Rectal smooth muscle tissue (tissue), 1 donor: ENCODE measurements around the gene NDUFAF2.

ENCODE experiments used
- H3K27ac ChIP-seq: one replicate; pipeline ENCODE4 v1.7.0; 2013; ENCODE audit warnings: low read depth, low read length, inconsistent platforms
- H3K27me3 ChIP-seq: one replicate; pipeline ENCODE4 v1.7.0; 2013; ENCODE audit warnings: low read length; ENCODE audit not compliant: control insufficient read depth, insufficient read depth
- H3K36me3 ChIP-seq: one replicate; pipeline ENCODE4 v1.7.0; 2013; ENCODE audit warnings: low read length; ENCODE audit not compliant: control insufficient read depth, insufficient read depth
- H3K4me1 ChIP-seq: one replicate; pipeline ENCODE4 v1.7.0; 2013; ENCODE audit warnings: low read length; ENCODE audit not compliant: control insufficient read depth, insufficient read depth
- H3K4me3 ChIP-seq: one replicate; pipeline ENCODE4 v1.7.0; 2013; ENCODE audit warnings: low read length
- H3K9ac ChIP-seq: one replicate; pipeline ENCODE4 v1.7.0; 2013; ENCODE audit warnings: low read length

NDUFAF2 gene, protein sequence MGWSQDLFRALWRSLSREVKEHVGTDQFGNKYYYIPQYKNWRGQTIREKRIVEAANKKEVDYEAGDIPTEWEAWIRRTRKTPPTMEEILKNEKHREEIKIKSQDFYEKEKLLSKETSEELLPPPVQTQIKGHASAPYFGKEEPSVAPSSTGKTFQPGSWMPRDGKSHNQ

GRCh38 chr5:60944904-60945812, at the start of gene NDUFAF2, which contains the start of gene ERCC8:
Gene NDUFAF2, plus strand, starts transcription at chr5:60945205. Its CDS starts 51 bp downstream, at chr5:60945256.
Gene ERCC8, minus strand, starts transcription at chr5:60945070. Its CDS starts 62 bp downstream, at chr5:60945008.
- no peaks in the 10 kb centered on the region for H3K36me3 ChIP-seq
- H3K4me1 ChIP-seq: no peaks in the 10 kb centered on the region
- peak within 1 kb of the TSS; percentile 70 for H3K9ac ChIP-seq
- no peaks in the 10 kb centered on the region for H3K27me3 ChIP-seq
- H3K27ac ChIP-seq: peak within 1 kb of the TSS; percentile 79
- H3K4me3 ChIP-seq: peak within 1 kb of the TSS; percentile 95

GRCh38 chr5:60896991-60897390, 48.0 kb upstream of the NDUFAF2 start:
- Histone ChIP-seq H3K4me1 (no peaks in the 10 kb centered on the region), H3K27ac (no peak overlapping the region), H3K27me3 (no peaks in the 10 kb centered on the region), H3K9ac (no peak overlapping the region), H3K36me3 (no peaks in the 10 kb centered on the region), H3K4me3 (no peak overlapping the region)

GRCh38 chr5:60903356-60903755, 41.6 kb upstream of the NDUFAF2 start:
- H3K36me3 ChIP-seq: no peaks in the 10 kb centered on the region
- H3K4me3 ChIP-seq: no peak overlapping the region
- no peak overlapping the region for H3K27ac ChIP-seq
- H3K27me3 ChIP-seq: no peaks in the 10 kb centered on the region
- H3K4me1 ChIP-seq: no peaks in the 10 kb centered on the region
- no peak overlapping the region for H3K9ac ChIP-seq

GRCh38 chr5:60916646-60917045, 28.4 kb upstream of the NDUFAF2 start:
- H3K9ac ChIP-seq: no peak overlapping the region
- no peaks in the 10 kb centered on the region for H3K27me3 ChIP-seq
- no peak overlapping the region for H3K27ac ChIP-seq
- H3K4me3 ChIP-seq: no peak overlapping the region
- H3K36me3 ChIP-seq: no peaks in the 10 kb centered on the region
- no peaks in the 10 kb centered on the region for H3K4me1 ChIP-seq

DNA sequence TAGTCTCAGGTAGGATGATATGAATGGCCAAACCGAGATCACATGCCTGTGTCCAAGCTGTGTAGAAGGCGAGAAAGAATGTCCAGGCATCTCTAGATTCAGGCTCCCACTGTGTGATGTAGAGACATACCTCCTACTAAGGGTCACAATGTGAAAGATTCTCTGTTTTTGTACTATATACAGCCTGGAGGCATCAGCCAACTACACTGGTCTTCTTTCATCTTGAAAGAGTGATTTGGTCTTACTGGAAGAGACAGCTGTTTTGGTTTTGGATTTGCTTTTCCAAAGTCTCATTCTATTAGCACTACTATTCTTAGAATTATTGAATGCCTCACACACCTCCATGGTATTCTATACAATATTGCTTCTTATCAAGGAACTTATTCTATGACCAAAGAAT, 26.5 kb upstream of the NDUFAF2 start:
- no peak overlapping the region for H3K4me3 ChIP-seq
- H3K27me3 ChIP-seq: no peaks in the 10 kb centered on the region
- no peak overlapping the region for H3K9ac ChIP-seq
- H3K36me3 ChIP-seq: no peaks in the 10 kb centered on the region
- H3K27ac ChIP-seq: no peak overlapping the region
- H3K4me1 ChIP-seq: no peaks in the 10 kb centered on the region

- Histone ChIP-seq H3K27ac (no peak overlapping the region), H3K36me3 (peaks cover 3% of the 10 kb centered on the region), H3K27me3 (no peaks in the 10 kb centered on the region), H3K4me3 (no peak overlapping the region), H3K4me1 (no peaks in the 10 kb centered on the region), H3K9ac (no peak overlapping the region)
These were observed 17.6 kb upstream of the NDUFAF2 start for GRCh38 chr5:60927450-60927849.

DNA sequence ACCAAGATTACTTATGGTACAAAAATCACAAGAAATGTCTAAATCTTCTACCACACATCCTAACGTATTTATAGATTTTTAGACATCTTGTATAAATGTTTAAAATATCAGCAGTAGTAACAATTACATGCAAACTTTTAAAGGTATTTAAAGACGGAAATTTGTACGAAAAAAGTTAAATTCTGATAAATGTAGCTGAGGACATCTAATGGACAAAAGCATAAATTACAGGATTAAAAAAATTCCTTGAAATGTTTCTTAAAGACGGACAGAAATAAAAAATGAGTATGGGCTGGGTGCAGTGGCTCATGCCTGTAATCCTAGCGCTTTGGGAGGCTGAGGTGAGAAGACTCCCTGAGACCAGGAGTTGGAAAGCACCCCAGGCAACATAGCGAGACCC, 16.0 kb upstream of the NDUFAF2 start:
- no peak overlapping the region for H3K27ac ChIP-seq
- no peak overlapping the region for H3K4me3 ChIP-seq
- H3K36me3 ChIP-seq: peaks cover 3% of the 10 kb centered on the region
- H3K27me3 ChIP-seq: no peaks in the 10 kb centered on the region
- no peak overlapping the region for H3K9ac ChIP-seq
- H3K4me1 ChIP-seq: no peaks in the 10 kb centered on the region

- Histone ChIP-seq H3K4me3 (no peak overlapping the region), H3K27me3 (no peaks in the 10 kb centered on the region), H3K27ac (no peak overlapping the region), H3K4me1 (no peaks in the 10 kb centered on the region), H3K36me3 (no peaks in the 10 kb centered on the region), H3K9ac (no peak overlapping the region)
These were observed 1.4 kb upstream of the NDUFAF2 start for GRCh38 chr5:60943624-60944023.

DNA sequence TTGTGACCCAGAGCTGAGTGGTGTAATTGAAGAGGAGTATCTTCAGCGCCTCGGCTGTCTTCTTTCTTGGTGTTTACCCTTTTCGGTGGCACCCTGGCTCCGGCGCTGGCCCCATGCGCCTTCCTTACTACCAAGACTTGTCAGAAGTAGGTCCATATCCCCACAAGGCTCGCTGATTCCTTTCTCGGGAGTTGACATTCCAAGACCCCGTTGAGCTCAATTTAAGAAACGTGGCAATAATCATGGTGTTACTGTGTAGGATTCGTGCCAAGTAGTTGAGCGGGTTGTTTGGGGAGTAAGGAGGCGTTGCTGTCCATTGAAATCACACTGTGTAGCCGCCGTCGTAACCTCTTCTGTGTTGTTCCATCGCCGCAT, 795 bp downstream of the NDUFAF2 start:
- no peaks in the 10 kb centered on the region for H3K4me1 ChIP-seq
- H3K9ac ChIP-seq: peak overlapping the region; percentile 70
- peak overlapping the region; percentile 79 for H3K27ac ChIP-seq
- no peaks in the 10 kb centered on the region for H3K27me3 ChIP-seq
- peak overlapping the region; percentile 95 for H3K4me3 ChIP-seq
- H3K36me3 ChIP-seq: no peaks in the 10 kb centered on the region

- Histone ChIP-seq H3K36me3 (no peaks in the 10 kb centered on the region), H3K27me3 (no peaks in the 10 kb centered on the region), H3K27ac (no peak overlapping the region), H3K4me3 (no peak overlapping the region), H3K9ac (no peak overlapping the region), H3K4me1 (no peaks in the 10 kb centered on the region)
These were observed 3.7 kb downstream of the NDUFAF2 start for GRCh38 chr5:60948738-60949137.

DNA sequence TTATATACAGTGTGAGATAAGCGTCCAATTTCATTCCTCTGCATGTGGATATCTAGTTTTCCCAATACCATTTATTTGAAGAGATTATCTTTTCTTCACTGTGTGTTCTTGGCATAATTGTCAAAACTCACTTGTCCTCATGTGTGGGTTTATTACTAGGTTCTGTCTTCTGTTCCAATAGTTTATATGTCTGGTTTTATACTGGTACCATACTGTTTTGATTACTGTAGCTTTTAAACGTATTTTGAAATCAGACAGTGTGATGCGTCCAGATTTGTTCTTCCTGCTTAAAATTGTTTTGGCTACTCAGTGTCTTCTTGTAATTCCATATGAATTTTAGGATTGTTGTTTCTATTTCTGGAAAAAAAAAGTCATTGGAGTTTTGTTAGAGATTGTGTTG, 10.2 kb downstream of the NDUFAF2 start:
- no peaks in the 10 kb centered on the region for H3K27me3 ChIP-seq
- H3K4me1 ChIP-seq: no peaks in the 10 kb centered on the region
- no peak overlapping the region for H3K4me3 ChIP-seq

DNA sequence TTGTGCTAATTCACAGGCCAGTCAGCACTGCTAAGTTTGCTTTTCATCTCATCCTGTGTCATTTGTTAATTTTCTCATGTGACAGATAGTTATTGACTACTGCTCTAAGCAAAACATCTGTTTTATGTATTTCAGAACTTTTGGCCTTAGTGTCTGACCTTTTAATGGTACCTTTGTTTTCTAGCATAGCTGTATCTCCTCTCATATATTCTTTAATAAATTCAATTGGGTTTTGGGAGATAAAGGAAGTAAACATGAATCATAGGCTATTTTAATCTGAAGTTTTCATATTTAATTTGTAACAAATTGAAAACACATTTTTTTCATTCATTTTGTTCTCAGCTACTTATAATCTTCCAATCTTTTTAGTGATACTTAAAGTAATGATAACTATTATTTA, 13.1 kb downstream of the NDUFAF2 start:
- Histone ChIP-seq H3K36me3 (no peaks in the 10 kb centered on the region), H3K4me3 (no peak overlapping the region), H3K27me3 (no peaks in the 10 kb centered on the region), H3K4me1 (no peaks in the 10 kb centered on the region), H3K27ac (no peak overlapping the region), H3K9ac (no peak overlapping the region)

More for the DNA sequence above, 10.2 kb downstream of the NDUFAF2 start:
- H3K27ac ChIP-seq: no peak overlapping the region
- no peaks in the 10 kb centered on the region for H3K36me3 ChIP-seq
- no peak overlapping the region for H3K9ac ChIP-seq

DNA sequence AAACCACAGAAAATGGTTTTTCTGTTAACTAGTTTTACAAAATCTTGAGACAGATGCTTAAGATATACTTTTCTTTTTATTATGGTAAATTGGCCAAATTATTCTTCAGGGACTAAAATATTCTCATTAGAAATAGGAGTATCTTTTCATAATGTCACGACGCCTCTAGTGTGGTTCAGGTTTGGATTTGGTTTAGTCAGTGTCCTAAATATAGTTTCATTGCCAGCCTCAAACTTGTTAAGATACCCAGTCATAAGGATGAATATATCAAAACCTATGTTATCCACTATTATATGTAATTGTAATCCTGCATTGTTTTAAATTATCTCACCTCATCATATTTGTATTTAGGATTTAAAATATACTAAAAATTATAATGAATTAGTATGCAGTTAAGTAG, 13.7 kb downstream of the NDUFAF2 start:
- H3K36me3 ChIP-seq: no peaks in the 10 kb centered on the region
- no peak overlapping the region for H3K9ac ChIP-seq
- H3K4me1 ChIP-seq: no peaks in the 10 kb centered on the region
- no peaks in the 10 kb centered on the region for H3K27me3 ChIP-seq
- H3K4me3 ChIP-seq: no peak overlapping the region
- no peak overlapping the region for H3K27ac ChIP-seq
